CD4-positive, alpha-beta T cell (primary cell): ENCODE results near the gene FNDC8. TPM values are rescaled to one million over a fixed set of nuclear protein-coding genes. Genes with fewer than 3 reads are reported as not detected.
A peak's percentile ranks its signal among the peaks of the same experiment; 100 is the strongest.

Experiments used
- ATAC-seq: fragments of 200-7000 bp; cut with Tn5 transposase; one replicate; pipeline ENCODE4 v1.10.0; 2022; ENCODE audit warnings: mild to moderate bottlenecking; ENCODE audit not compliant: poor library complexity
- CTCF ChIA-PET: fragments of 350-600 bp; sonication (Branson Sonifier 250); formaldehyde crosslinking; loops from one replicate; lab custom pipeline; 2021; ENCODE audit warnings: antibody characterized with exemption, inconsistent platforms; lab: Charles Lee
- POLR2A ChIA-PET: fragments of 350-600 bp; sonication (Branson Sonifier 250); formaldehyde crosslinking; loops from one replicate; lab custom pipeline; 2021; ENCODE audit warnings: antibody characterized with exemption, inconsistent platforms; lab: Charles Lee
- DNase-seq, 14 experiments: peaks; one replicate each; pipeline ENCODE4 v3.0.0-alpha.2; 2013 to 2020; ENCODE audit warnings: mixed read lengths in 2 of 14
- H3K27ac ChIP-seq, 2 donors: one replicate each; pipeline versions ENCODE4 v1.5.1 to v1.7.0; 2013; ENCODE audit warnings: low read length in 2 of 2, low read depth in 1 of 2, mild to moderate bottlenecking in 1 of 2
- H3K27me3 ChIP-seq, 2 experiments: 1 replicate in 1 of 2; 2 replicates in 1 of 2; pipeline versions ENCODE4 v1.6.1 to v1.7.0; 2013; ENCODE audit warnings: low read length in 2 of 2, control low read depth in 1 of 2, mild to moderate bottlenecking in 1 of 2, moderate library complexity in 1 of 2; ENCODE audit not compliant: insufficient read depth in 2 of 2, control insufficient read depth in 1 of 2
- H3K36me3 ChIP-seq: one replicate; pipeline ENCODE4 v1.6.1; 2013; ENCODE audit warnings: low read length, control low read depth; ENCODE audit not compliant: insufficient read depth
- H3K4me1 ChIP-seq: one replicate; pipeline ENCODE4 v1.6.1; 2013; ENCODE audit warnings: low read length, control low read depth; ENCODE audit not compliant: insufficient read depth
- H3K4me3 ChIP-seq: one replicate; pipeline ENCODE4 v1.5.1; 2013; ENCODE audit warnings: mild to moderate bottlenecking, low read length, moderate library complexity
- H3K9me3 ChIP-seq, 2 experiments: 1 replicate in 1 of 2; 2 replicates in 1 of 2; pipeline versions ENCODE4 v1.6.1 to v1.7.0; 2013; ENCODE audit warnings: low read length in 2 of 2, mild to moderate bottlenecking in 2 of 2, control low read depth in 1 of 2, moderate library complexity in 1 of 2; ENCODE audit not compliant: control insufficient read depth in 1 of 2, insufficient read depth in 1 of 2
- H3K27ac Mint-ChIP-seq: one replicate; pipeline ENCODE4 v1.8.0; 2020; ENCODE audit warnings: mixed read lengths
- H3K27me3 Mint-ChIP-seq: one replicate; pipeline ENCODE4 v1.8.0; 2021; ENCODE audit warnings: mixed read lengths
- H3K36me3 Mint-ChIP-seq: one replicate; pipeline ENCODE4 v1.8.0; 2021; ENCODE audit warnings: low read depth, mixed read lengths
- H3K4me1 Mint-ChIP-seq: one replicate; pipeline ENCODE4 v1.8.0; 2021; ENCODE audit warnings: low read depth, mixed read lengths
- H3K4me3 Mint-ChIP-seq: one replicate; pipeline ENCODE4 v1.8.0; 2020; ENCODE audit warnings: mild to moderate bottlenecking, mixed read lengths
- H3K9me3 Mint-ChIP-seq: one replicate; pipeline ENCODE4 v1.8.0; 2020; ENCODE audit warnings: mixed read lengths
- CTCF ChIP-seq: fragments of 200-600 bp; IDR thresholded peaks from one replicate; pipeline ENCODE4 v1.8.0; 2022; ENCODE audit warnings: antibody characterized with exemption, mild to moderate bottlenecking
- intact Hi-C, 2 experiments: fragments of 100-400 bp; cut with DNase I in 1 of 2; cut with micrococcal nuclease in 1 of 2; formaldehyde crosslinking; loops; one replicate each; pipeline versions ENCODE4 v1.15.1 to v1.9.0; 2023 to 2025; cut with DNase I, micrococcal nuclease
- total RNA-seq, 174 experiments: library from RNA in 2 of 174; stranded (reverse) in 2 of 174; gene quantifications; one replicate each; pipeline ENCODE4 v1.2.3 and lab custom pipeline; 2021 to 2026

Gene FNDC8
- total RNA-seq, 2 experiments from 2014 or later = not detected

GRCh38 chr17:35074711-35075707 lies 46.4 kb upstream of the FNDC8 start:
- Mint-ChIP-seq H3K27ac (peak overlapping the region; percentile 83), H3K36me3 (peaks cover under 1% of the 10 kb centered on the region), H3K9me3 (no peaks in the 10 kb centered on the region), H3K4me3 (peak overlapping the region; percentile 57), H3K4me1 (peaks cover 75% of the 10 kb centered on the region), H3K27me3 (no peaks in the 10 kb centered on the region)
- no peak overlapping the region for H3K4me3 ChIP-seq
- ATAC-seq = no peak
- DNase-seq = no peak
- intact Hi-C loops = no loop called here
- peak overlapping the region in 1 of 2 donors; percentile 14 for H3K27ac ChIP-seq
- H3K36me3 ChIP-seq = no peaks in the 10 kb centered on the region
- POLR2A ChIA-PET = interaction anchor here (0.7 to 3.5 kb wide), 9 partner anchors 8 to 52 kb away, joined by 3 to 18 read pairs (median 7); partner anchors contain the start of gene RFFL
- H3K27me3 ChIP-seq = no peaks in the 10 kb centered on the region
- H3K4me1 ChIP-seq = peaks cover 53% of the 10 kb centered on the region
- no peaks in the 10 kb centered on the region for H3K9me3 ChIP-seq
- CTCF ChIA-PET = interaction anchor here (1.5 to 3.4 kb wide), 4 partner anchors 12 to 44 kb away, joined by 4 to 14 read pairs (median 10); partner anchors contain the start of genes RAD51D and RFFL
- TF ChIP-seq CTCF = no peak

- H3K4me3 ChIP-seq = no peak overlapping the region
- H3K27ac ChIP-seq = no peak overlapping the region
- CTCF ChIA-PET = interaction anchor here (1.0 to 1.7 kb wide), 3 partner anchors 10 to 13 kb away, joined by 3 to 8 read pairs (median 4); partner anchors contain the start of gene RFFL
- H3K4me1 Mint-ChIP-seq = peaks cover 83% of the 10 kb centered on the region
- no peak overlapping the region for H3K4me3 Mint-ChIP-seq
- no peak for DNase-seq
- H3K9me3 ChIP-seq = no peaks in the 10 kb centered on the region
- no peaks in the 10 kb centered on the region for H3K36me3 Mint-ChIP-seq
- H3K27me3 ChIP-seq = no peaks in the 10 kb centered on the region
- ATAC-seq = no peak
- H3K36me3 ChIP-seq = no peaks in the 10 kb centered on the region
- H3K27ac Mint-ChIP-seq = no peak overlapping the region
- H3K27me3 Mint-ChIP-seq = no peaks in the 10 kb centered on the region
- TF ChIP-seq CTCF = no peak
- H3K9me3 Mint-ChIP-seq = no peaks in the 10 kb centered on the region
- peaks cover 40% of the 10 kb centered on the region for H3K4me1 ChIP-seq
- intact Hi-C loops = no loop called here
- POLR2A ChIA-PET = interaction anchor here (1.3 to 2.1 kb wide), 3 partner anchors 11 to 54 kb away, joined by 4 to 7 read pairs (median 6); partner anchors contain the start of gene RFFL
Measured at GRCh38 chr17:35076874-35077273, 44.5 kb upstream of the FNDC8 start.

GRCh38 chr17:35079547-35080423 lies 41.6 kb upstream of the FNDC8 start:
- ChIA-PET CTCF (interaction anchor here (1.3 to 1.7 kb wide), 3 partner anchors 9 to 16 kb away, joined by 3 to 4 read pairs (median 4); no protein-coding TSS in a partner anchor), POLR2A (interaction anchor here (0.6 kb wide), 1 partner anchor 18 kb away, joined by 3 read pairs; no protein-coding TSS in a partner anchor)
- H3K9me3 ChIP-seq = no peaks in the 10 kb centered on the region
- TF ChIP-seq CTCF = no peak
- H3K27ac ChIP-seq = no peak overlapping the region
- H3K9me3 Mint-ChIP-seq = no peaks in the 10 kb centered on the region
- no peak for DNase-seq
- peaks cover 38% of the 10 kb centered on the region for H3K4me1 ChIP-seq
- H3K36me3 ChIP-seq = no peaks in the 10 kb centered on the region
- no peaks in the 10 kb centered on the region for H3K27me3 ChIP-seq
- H3K4me1 Mint-ChIP-seq = peaks cover 71% of the 10 kb centered on the region
- no peak overlapping the region for H3K4me3 ChIP-seq
- ATAC-seq = no peak
- no peaks in the 10 kb centered on the region for H3K27me3 Mint-ChIP-seq
- peak overlapping the region; percentile 1 for H3K27ac Mint-ChIP-seq
- no peaks in the 10 kb centered on the region for H3K36me3 Mint-ChIP-seq
- intact Hi-C loops = no loop called here
- H3K4me3 Mint-ChIP-seq = no peak overlapping the region
